HCT116 (cell line): ENCODE results near the gene NEUROD4. TPM values are rescaled to one million over a fixed set of nuclear protein-coding genes. Genes with fewer than 3 reads are reported as not detected.

Experiments
- ATAC-seq: fragments of 200-7000 bp; cut with Tn5 transposase; 2 replicates; pipeline ENCODE4 v1.9.1; 2020; ENCODE audit warnings: mild to moderate bottlenecking, moderate library complexity
- BruUV-seq: library from RNA; stranded (reverse); fragments of 400-500 nt; replicated peaks from 2 replicates; lab custom pipeline; 2021; lab: Mats Ljungman, UMichigan
- CTCF ChIA-PET: fragments of 300-600 bp; sonication (Branson Sonifier 250); formaldehyde crosslinking; loops from one replicate; lab custom pipeline; 2021; ENCODE audit warnings: antibody characterized with exemption; lab: Charles Lee
- POLR2A ChIA-PET: fragments of 300-600, 350-600 bp; sonication (Branson Sonifier 250); formaldehyde crosslinking; loops from one replicate; lab custom pipeline; 2021; ENCODE audit warnings: antibody characterized with exemption; lab: Charles Lee
- RAD21 ChIA-PET, 2 experiments: fragments of 300-600 bp; sonication (Branson Sonifier 250); formaldehyde crosslinking; loops; one replicate each; lab custom pipeline; 2023; ENCODE audit warnings: low total read pairs in 2 of 2; ENCODE audit not compliant: uncharacterized antibody in 2 of 2, unreplicated experiment in 2 of 2, low non-redundant PET in 1 of 2; lab: Charles Lee
- DNase-seq: peaks from one replicate; pipeline ENCODE4 v3.0.0-alpha.2; 2010; ENCODE audit warnings: low read depth, low spot score
- H2AFZ ChIP-seq: fragments of 200-600 bp; shearing (Covaris generic), sonication (generic); 2 replicates; pipeline ENCODE4 v1.6.1; 2017; ENCODE audit warnings: low read depth, mixed run types, mixed read lengths, antibody characterized with exemption, low read length; ENCODE audit not compliant: poor library complexity, severe bottlenecking
- H3K27ac ChIP-seq: 2 replicates; pipeline ENCODE4 v1.5.1; 2012; ENCODE audit warnings: low read depth, low read length
- H3K27me3 ChIP-seq: fragments of 200-600 bp; sonication (generic); 2 replicates; pipeline ENCODE4 v1.6.1; 2016; ENCODE audit warnings: mixed run types, low read length, mixed read lengths; ENCODE audit not compliant: insufficient read depth
- H3K36me3 ChIP-seq, 2 experiments: fragments of 200-500 bp in 1 of 2; fragments of 200-600 bp in 1 of 2; sonication (Bioruptor generic) in 1 of 2; sonication (generic) in 1 of 2; 2 replicates each; pipeline versions ENCODE4 v1.5.1 to v1.6.1; 2014 to 2016; ENCODE audit warnings: low read length in 2 of 2, inconsistent platforms in 1 of 2, mixed read lengths in 1 of 2, mixed run types in 1 of 2; ENCODE audit not compliant: insufficient read depth in 2 of 2, control insufficient read depth in 1 of 2
- H3K4me1 ChIP-seq, 2 experiments: fragments of 200-600 bp in 1 of 2; sonication (generic) in 1 of 2; 2 replicates each; pipeline versions ENCODE4 v1.5.1 to v1.6.1; 2012 to 2017; ENCODE audit warnings: low read length in 2 of 2, inconsistent platforms in 1 of 2, mild to moderate bottlenecking in 1 of 2, mixed read lengths in 1 of 2, mixed run types in 1 of 2, moderate library complexity in 1 of 2; ENCODE audit not compliant: insufficient read depth in 2 of 2, control insufficient read depth in 1 of 2
- H3K4me2 ChIP-seq: fragments of 200-600 bp; sonication (generic); 2 replicates; pipeline ENCODE4 v1.6.1; 2017; ENCODE audit warnings: mixed run types, low read length, mixed read lengths
- H3K4me3 ChIP-seq, 2 experiments: fragments of 200-600 bp in 1 of 2; sonication (generic) in 1 of 2; replicated peaks in 1 of 2; 2 replicates each; pipeline ENCODE4 v1.5.1; 2011 to 2016; ENCODE audit warnings: low read length in 2 of 2, control low read depth in 1 of 2, low read depth in 1 of 2, mild to moderate bottlenecking in 1 of 2, mixed read lengths in 1 of 2, mixed run types in 1 of 2
- H3K79me2 ChIP-seq: fragments of 200-600 bp; sonication (generic); 2 replicates; pipeline ENCODE4 v1.6.1; 2017; ENCODE audit warnings: mild to moderate bottlenecking, mixed run types, low read length, moderate library complexity, mixed read lengths; ENCODE audit not compliant: insufficient read depth
- H3K9ac ChIP-seq: fragments of 200-600 bp; sonication (generic); 2 replicates; pipeline ENCODE4 v1.6.1; 2016; ENCODE audit warnings: low read length, mixed read lengths
- H3K9me2 ChIP-seq: fragments of 200-600 bp; sonication (generic), shearing (Covaris generic); 2 replicates; pipeline ENCODE4 v1.6.1; 2017; ENCODE audit warnings: mixed run types, mild to moderate bottlenecking, moderate library complexity; ENCODE audit not compliant: insufficient read depth
- H3K9me3 ChIP-seq, 2 experiments: fragments of 200-500 bp in 1 of 2; fragments of 200-600 bp in 1 of 2; sonication (Bioruptor generic) in 1 of 2; sonication (generic) in 1 of 2; 2 replicates each; pipeline ENCODE4 v1.6.1; 2014 to 2017; ENCODE audit warnings: low read length in 2 of 2, mixed read lengths in 2 of 2, inconsistent platforms in 1 of 2, low read depth in 1 of 2, mild to moderate bottlenecking in 1 of 2, mixed run types in 1 of 2, moderate library complexity in 1 of 2; ENCODE audit not compliant: control insufficient read depth in 1 of 2, insufficient read depth in 1 of 2
- H4K20me1 ChIP-seq: fragments of 200-600 bp; sonication (generic), shearing (Covaris generic); 2 replicates; pipeline ENCODE4 v1.6.1; 2017; ENCODE audit warnings: mixed run types, mild to moderate bottlenecking, moderate library complexity; ENCODE audit not compliant: insufficient read depth
- CEBPB ChIP-seq: IDR thresholded peaks from 2 replicates; pipeline ENCODE4 v1.6.1; 2012; ENCODE audit warnings: low read depth
- ELF1 ChIP-seq: IDR thresholded peaks from 2 replicates; pipeline ENCODE4 v1.6.1; 2012; ENCODE audit warnings: low read depth, borderline replicate concordance
- EZH2 ChIP-seq: fragments of 200-600 bp; sonication (generic); IDR thresholded peaks from 2 replicates; pipeline ENCODE4 v1.6.1; 2017; ENCODE audit warnings: antibody characterized with exemption, mixed run types
- FOSL1 ChIP-seq: IDR thresholded peaks from 2 replicates; pipeline ENCODE4 v1.6.1; 2012; ENCODE audit warnings: low read depth
- JUND ChIP-seq: IDR thresholded peaks from 2 replicates; pipeline ENCODE4 v1.6.1; 2012
- POLR2AphosphoS5 ChIP-seq: IDR thresholded peaks from 2 replicates; pipeline ENCODE4 v1.6.1; 2011; ENCODE audit warnings: mild to moderate bottlenecking, low read depth, low read length, moderate library complexity
- RAD21 ChIP-seq: IDR thresholded peaks from 2 replicates; pipeline ENCODE4 v1.6.1; 2012; ENCODE audit warnings: low read depth, mild to moderate bottlenecking
- SIN3A ChIP-seq: IDR thresholded peaks from 2 replicates; pipeline ENCODE4 v1.6.1; 2012; ENCODE audit warnings: low read depth
- SRF ChIP-seq: IDR thresholded peaks from 2 replicates; pipeline ENCODE4 v1.6.1; 2012; ENCODE audit warnings: low read depth
- TCF7L2 ChIP-seq: IDR thresholded peaks from 2 replicates; pipeline ENCODE4 v1.7.0; 2011; ENCODE audit warnings: borderline replicate concordance, inconsistent platforms; ENCODE audit not compliant: insufficient read depth, insufficient read length; ENCODE audit errors: extremely low read depth
- YY1 ChIP-seq: IDR thresholded peaks from 2 replicates; pipeline ENCODE4 v1.6.1; 2011; ENCODE audit warnings: low read length, low read depth, moderate library complexity, mild to moderate bottlenecking; ENCODE audit not compliant: insufficient replicate concordance; ENCODE audit errors: extremely low read depth
- ZFX ChIP-seq: fragments of 450-650 bp; IDR thresholded peaks from 2 replicates; pipeline ENCODE4 v1.6.1; 2017
- ZNF274 ChIP-seq: fragments of 200-500 bp; sonication (Bioruptor generic); IDR thresholded peaks from 2 replicates; pipeline ENCODE4 v1.6.1; 2014; ENCODE audit warnings: mild to moderate bottlenecking, low read depth, low read length, inconsistent platforms
- intact Hi-C: fragments of 100-400 bp; cut with micrococcal nuclease; formaldehyde crosslinking; loops from 2 replicates; pipeline ENCODE4 v1.10.0; 2022
- total RNA-seq: library from RNA; stranded (reverse); gene quantifications from one replicate; pipeline ENCODE4 v1.2.1, GENCODE V29; 2021; ENCODE audit not compliant: unreplicated experiment
- TF ChIP-seq, protein P1 (sequence below): IDR thresholded peaks from 2 replicates; pipeline ENCODE4 v1.6.1; 2012

NEUROD4 gene
- total RNA-seq, 1 experiment from 2014 or later: not detected

DNA sequence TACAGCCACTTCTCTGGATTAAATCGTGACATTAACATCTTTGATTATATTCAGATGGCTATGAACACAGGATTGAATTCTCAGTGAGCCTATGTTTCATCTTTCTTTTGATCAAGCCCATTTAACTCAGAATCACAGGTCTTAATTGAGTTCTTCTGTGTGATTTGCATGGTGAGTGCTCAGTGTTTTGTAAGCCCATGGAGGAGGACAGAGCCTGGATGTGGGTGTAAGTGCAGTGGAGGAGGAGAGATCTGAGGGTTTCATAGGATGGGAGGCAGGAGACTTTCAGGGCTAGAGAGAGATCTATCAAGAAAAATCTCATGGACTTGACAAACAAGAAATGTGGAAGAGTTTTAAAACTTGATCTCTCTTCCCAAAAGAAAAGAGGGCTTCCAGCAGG is 29.9 kb upstream of the NEUROD4 start:
- ChIA-PET POLR2A (no interaction called here), CTCF (no interaction called here), RAD21 (no interaction called here)
- H3K27ac ChIP-seq: no peak overlapping the region
- intact Hi-C loops: no loop called here
- H3K9me2 ChIP-seq: no peaks in the 10 kb centered on the region
- ATAC-seq (no peak), DNase-seq (no peak)
- H3K9me3 ChIP-seq: no peaks in the 10 kb centered on the region
- H3K4me3 ChIP-seq: no peak overlapping the region
- no peak overlapping the region for H2AFZ ChIP-seq
- H3K79me2 ChIP-seq: no peaks in the 10 kb centered on the region
- peaks cover 62% of the 10 kb centered on the region for H3K27me3 ChIP-seq
- no peaks in the 10 kb centered on the region for H4K20me1 ChIP-seq
- H3K9ac ChIP-seq: no peak overlapping the region
- H3K36me3 ChIP-seq: no peaks in the 10 kb centered on the region
- BruUV-seq: no TSS peak
- TF ChIP-seq SRF (no peak), TCF7L2 (no peak), ELF1 (no peak)
- no peak overlapping the region for H3K4me2 ChIP-seq
- H3K4me1 ChIP-seq: peaks cover 0 to 2% of the 10 kb centered on the region in 2 experiments; a peak in 1 of 4 replicates

GRCh38 chr12:54991161-54991990 is 28.4 kb upstream of the NEUROD4 start:
- Histone ChIP-seq H3K27me3 (peaks cover 59% of the 10 kb centered on the region), H3K79me2 (no peaks in the 10 kb centered on the region), H4K20me1 (no peaks in the 10 kb centered on the region), H3K4me2 (no peak overlapping the region), H3K9me3 (no peaks in the 10 kb centered on the region), H3K4me1 (peaks cover 0 to 2% of the 10 kb centered on the region in 2 experiments; a peak in 1 of 4 replicates), H3K9ac (no peak overlapping the region), H3K27ac (no peak overlapping the region), H2AFZ (no peak overlapping the region), H3K36me3 (no peaks in the 10 kb centered on the region), H3K4me3 (no peak overlapping the region), H3K9me2 (no peaks in the 10 kb centered on the region)
- POLR2A ChIA-PET: no interaction called here
- DNase-seq: no peak
- CTCF ChIA-PET: interaction anchor here (2.0 to 6.7 kb wide), 2 partner anchors 80 to 241 kb away, joined by 16 to 325 read pairs; no protein-coding TSS in a partner anchor
- no TSS peak for BruUV-seq
- intact Hi-C loops: no loop called here
- ATAC-seq: no peak
- TF ChIP-seq RAD21 (no peak), JUND (no peak), SIN3A (no peak), EZH2 (no peak), POLR2AphosphoS5 (no peak), CEBPB (no peak), ZNF274 (no peak), YY1 (no peak), ZFX (no peak), FOSL1 (no peak), SRF (no peak)
- TF ChIP-seq, protein P1, sequence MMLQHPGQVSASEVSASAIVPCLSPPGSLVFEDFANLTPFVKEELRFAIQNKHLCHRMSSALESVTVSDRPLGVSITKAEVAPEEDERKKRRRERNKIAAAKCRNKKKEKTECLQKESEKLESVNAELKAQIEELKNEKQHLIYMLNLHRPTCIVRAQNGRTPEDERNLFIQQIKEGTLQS: no peak
- RAD21 ChIA-PET: interaction anchor here in 1 of 2 experiments (2.5 kb wide), 1 partner anchor 81 kb away, joined by 31 read pairs; no protein-coding TSS in a partner anchor
